ENCODE measurements around the gene FERMT1.
A peak's percentile ranks its signal among the peaks of the same experiment; 100 is the strongest.
"Not testable (repeated sequence)": the region's sequence is repeated elsewhere in the genome, so short reads cannot be mapped to it uniquely, and the experiment has no call there.

Gene FERMT1

DNA sequence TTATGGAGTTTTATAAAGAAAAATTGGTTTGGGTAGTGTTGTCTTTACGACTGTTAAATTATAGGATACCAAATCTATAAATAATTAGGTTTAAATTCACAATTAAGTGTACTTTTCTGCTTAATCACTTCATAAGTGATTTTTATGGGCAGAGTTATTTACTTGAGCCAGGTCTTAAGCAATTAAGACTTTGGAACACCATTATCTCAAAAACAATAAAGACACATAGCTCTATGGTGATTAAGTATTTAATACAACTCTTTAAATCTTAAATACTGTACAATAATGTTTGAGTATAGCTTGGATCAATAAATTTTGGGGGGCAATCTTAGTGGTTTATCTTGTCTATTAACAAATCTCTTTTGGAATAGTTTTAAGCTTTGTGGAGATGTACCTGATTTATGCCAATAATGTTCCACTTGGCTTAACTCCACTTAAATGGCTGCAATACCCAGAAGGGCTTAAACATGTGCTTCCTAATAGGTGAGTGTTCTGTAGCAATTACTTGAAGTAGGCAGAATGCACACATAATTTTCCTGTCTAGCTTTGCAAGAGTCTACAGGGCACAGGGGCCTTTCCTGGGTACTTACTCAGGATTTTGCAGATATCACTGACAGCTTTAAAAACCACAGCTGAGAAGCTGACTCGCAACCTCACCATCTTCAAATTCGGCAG, 7.5 kb downstream of the FERMT1 start:
- DNase-seq: no peak

DNA sequence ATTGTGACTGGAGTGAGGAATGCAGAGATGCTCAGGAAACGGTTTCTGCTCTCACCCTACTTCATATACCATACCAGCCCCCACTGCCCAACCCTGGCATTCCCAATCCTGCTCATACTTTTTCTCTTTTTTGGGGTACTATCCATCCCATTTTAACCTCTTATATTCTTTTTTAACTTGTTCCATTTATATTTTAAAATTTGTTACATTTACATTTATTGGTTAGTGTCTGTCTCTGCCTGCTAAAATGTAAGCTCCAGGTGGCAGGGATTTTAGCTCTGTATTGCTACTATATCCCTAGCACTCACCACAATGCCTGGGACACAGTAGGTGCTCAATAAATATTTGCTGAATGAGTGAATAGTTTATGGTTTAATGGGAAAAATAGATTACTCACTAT, 8.1 kb downstream of the FERMT1 start:
- no peak for DNase-seq

DNA sequence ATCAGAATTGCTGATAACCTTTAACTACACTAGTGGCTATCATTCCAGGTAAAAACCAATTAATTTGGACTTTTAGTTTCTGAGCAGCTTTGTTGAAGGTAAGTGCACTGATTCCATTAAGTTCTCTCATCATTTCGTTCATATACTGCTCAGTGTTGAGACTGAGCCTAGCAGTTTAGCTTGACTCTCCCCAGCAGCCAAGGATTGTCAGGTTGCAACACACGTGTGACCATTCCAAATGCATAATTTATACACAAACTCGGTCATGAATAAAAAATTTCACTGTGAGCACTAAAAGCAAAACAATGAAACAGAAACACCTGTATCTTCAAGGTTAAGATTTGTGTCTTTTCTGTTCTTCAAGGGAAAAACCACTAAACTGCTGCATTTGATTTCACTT, 8.9 kb downstream of the FERMT1 start:
- no peak for DNase-seq

DNA sequence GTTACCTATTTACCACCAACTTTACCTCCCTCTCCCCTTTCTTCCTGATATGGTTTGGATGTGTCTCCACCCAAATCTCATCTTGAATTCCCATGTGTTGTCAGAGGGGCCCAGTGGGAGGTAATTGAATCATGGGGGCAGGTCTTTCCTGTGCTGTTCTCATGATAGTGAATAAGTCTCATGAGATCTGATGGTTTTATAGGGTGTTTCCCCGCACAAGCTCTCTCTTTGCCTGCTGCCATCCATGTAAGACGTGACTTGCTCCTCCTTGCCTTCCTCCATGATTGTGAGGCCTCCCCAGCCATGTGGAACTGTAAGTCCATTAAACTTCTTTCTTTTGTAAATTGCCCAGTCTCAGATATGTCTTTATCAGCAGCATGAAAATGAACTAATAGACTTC, 9.9 kb downstream of the FERMT1 start:
- DNase-seq: not testable (repeated sequence)

DNA sequence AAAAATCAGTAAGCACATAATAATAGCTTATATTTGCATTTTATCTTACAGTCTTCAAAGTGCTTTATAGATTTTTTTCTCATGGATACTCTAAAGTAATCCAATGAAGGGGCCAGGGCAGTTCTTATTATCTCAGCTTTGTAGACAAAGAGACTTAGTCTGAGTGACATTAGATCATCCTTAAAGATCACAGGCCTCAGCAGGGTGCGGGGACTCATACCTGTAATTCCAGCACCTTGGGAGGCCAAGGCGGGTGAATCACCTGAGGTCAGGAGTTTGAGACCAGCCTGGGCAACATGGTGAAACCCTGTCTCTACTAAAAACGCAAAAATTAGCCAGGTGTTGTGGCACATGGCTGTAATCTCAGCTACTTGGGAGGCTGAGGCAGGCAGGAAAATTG, 14.5 kb downstream of the FERMT1 start:
- no peak for DNase-seq

DNA sequence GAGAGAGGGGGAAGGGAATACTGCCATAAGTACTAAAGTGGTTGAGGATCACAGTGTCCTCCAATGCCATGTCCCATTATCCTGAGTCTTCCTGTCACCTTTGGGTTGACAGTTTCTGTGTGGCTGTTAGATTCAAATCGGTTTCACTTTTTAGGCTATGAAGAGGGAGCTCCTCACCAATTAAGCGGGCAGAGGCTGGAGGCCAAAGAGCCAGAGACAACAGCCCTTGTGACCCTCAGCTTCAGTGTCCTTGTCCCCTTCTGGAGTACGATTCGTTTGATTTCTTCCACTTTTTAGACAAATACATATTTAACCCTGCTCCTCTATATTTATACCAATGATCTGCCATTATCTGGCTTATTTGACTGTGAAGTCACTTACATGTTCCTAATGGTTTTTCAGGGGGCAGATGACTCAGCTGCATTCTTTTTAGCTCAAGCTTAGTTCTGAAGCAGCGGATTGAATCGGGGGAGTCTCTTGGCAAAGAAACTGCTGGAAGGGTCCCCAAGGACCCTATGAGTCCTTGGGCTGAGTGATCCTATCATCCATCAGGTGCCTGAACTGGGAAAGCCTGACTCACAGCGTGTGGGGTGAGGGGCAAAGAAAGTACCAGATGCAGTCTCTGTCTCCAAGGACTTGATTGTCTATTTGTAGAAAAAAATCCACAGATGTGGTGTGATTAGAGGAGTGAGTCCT, 18.2 kb downstream of the FERMT1 start:
- peak in 1 of 51 donors; percentile 8 for DNase-seq

DNA sequence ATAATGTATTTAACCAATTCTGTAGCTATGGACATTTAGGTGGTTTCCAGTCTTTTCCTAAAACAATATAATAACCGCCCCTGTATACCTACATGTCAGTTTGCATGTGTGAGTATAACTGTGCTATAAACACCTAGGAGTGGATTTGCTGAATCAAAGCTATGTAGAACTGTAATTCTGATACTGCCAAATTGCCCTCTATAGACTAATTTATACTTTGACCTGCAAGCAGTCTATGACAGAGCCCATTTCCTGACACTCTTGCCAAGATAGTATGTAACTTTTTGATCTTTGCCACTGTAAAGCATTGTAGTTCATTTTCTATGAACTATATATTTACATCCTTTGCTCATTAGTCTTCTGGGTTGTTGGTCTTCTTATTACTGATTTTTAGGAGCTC, 19.5 kb downstream of the FERMT1 start:
- DNase-seq: no peak

DNA sequence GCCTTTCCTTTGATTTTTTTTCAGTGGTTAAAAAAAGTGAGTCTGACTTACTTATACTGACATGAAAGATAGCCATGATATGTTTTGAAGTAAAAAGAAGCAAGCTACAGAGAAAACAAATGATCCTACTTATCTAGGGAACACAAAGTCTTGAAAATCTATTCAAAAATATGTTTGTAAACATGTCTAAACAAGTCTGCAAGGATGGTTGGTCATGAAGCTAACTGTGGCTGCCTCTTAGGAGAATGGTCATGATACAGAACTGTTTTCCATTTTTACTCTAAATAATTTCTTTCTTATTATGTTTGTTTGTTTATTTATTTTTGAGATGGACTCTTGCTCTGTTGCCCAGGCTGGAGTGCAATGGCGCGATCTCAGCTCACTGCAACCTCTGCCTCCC, 21.5 kb downstream of the FERMT1 start:
- DNase-seq: no peak

DNA sequence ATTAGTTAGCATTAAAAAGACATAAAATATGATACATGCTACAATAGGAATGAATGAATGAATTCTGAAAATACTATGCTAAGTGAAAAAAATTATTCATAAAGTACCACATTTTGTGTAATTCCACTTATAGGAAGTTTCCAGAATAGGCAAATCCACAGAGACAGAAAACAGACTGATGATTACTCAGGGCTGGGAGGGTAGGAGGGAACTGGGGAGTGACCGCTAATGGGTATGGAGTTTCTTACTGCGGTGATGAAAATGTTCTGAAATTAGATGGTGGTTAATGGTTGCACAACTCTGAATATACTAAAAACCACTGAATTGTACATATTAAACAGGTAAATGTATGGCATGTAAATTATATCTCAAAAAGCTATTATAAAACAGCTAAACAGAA, 22.6 kb downstream of the FERMT1 start:
- no peak for DNase-seq

DNA sequence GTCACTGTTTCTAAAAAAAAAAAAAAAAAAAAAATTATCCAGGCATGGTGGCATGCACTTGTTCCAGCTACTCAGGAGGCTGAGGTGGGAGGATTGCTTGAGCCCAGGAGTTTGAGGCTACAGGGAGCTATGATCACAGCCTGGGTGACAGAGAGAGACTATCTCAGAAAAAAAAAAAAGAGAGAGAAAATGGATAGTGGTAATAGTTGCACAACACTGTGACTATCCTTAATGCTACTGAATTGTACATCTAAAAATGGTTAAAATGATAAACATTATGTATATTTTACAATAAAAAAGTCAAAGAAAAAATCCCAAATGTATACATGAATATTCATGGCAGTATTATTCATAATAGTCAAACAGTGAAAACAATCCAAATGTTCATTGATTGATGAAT, 23.0 kb downstream of the FERMT1 start:
- no peak for DNase-seq

DNA sequence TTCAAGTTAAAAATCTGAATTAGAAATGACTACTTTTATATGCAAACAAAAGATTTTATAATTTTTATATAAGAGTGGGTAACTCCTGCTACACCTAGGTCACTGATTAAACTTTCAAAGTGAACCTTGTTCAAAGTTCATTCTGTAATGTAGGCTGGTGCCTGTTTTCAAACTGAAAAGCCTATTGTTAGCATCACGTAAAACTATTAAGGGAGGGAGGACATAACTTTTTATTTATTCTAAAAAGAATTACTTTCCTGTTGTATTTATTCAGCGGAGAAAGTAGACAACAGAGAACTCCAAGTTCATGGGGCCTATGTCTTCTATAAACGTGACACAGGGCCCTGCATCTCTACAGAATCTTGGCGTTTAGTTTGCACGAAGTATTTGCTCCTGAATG, 27.4 kb downstream of the FERMT1 start:
- DNase-seq: no peak

DNA sequence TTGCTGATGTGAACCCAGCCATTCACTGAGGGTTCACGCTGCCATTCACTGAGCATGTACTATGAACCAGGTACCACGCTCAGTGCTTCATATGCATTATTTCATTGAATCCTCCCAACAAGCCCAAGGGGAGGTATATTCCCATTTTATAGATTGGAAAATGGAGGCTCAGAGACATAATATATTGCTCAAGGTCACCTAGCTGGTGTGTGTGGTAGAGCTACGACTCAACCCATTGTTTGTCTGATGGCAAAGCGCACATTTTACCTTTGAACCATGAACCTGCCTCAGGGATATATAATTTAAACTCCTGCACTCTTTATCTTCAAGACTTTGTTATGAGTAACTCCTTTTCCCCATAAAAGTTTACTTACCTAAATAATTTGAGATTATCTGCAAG, 28.3 kb downstream of the FERMT1 start:
- DNase-seq: no peak

DNA sequence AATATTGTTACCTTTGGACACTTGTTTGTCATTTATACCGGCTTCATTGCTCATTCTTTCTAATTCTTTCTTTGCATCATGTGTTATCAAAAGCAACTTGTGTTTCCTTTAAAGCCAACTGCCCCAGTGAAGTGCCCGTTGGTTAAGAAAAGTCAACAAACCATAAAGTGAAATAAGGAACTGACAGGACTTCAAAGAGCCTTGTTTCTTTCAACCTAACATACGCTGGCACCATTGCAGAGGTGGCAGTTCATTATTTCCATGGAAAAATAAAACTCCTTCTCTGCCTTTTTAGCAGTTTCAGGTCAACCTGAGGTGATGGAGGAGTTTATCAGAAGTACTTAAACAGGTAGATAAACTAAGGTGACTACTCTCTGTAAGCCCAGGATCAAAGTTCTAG, 28.8 kb downstream of the FERMT1 start:
- DNase-seq: no peak

DNA sequence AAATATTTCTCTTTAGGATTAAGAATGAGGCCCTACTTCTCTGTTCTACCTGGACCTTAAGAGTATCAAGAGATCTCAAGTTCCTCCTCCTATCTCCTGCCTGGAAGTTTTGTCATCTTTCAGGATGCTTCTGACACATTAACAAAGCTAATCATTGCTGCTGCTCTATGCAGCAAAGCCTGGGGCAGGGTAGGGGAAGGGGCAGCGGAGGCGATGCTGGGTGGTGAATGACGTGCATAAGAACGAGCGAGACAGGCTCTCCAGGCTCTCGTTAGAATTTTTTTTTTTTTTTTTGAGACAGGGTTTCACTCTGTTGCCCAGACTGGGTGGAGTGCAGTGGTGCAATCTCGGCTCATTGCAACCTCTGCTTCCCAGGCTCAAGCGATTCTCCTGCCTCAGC, 31.2 kb downstream of the FERMT1 start:
- no peak for DNase-seq

DNA sequence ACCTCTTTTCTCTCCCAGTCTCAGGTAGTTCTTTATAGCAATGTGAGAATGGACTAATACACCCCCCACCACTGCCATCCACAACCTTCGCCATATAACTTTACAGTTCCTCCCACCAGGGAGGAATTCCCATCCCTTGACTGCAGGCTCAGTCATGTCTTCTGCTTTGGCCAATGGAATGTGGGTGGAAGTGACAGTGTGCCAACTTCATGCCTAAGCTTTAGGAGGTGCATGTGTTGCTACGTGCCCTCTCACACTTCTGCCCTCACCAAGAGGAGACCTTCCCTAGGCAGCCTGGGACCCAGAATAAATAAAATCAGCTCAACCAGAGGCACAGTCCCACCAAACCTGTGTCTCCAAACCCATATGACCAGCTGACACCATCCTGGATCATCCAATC, 36.0 kb downstream of the FERMT1 start:
- no peak for DNase-seq

DNA sequence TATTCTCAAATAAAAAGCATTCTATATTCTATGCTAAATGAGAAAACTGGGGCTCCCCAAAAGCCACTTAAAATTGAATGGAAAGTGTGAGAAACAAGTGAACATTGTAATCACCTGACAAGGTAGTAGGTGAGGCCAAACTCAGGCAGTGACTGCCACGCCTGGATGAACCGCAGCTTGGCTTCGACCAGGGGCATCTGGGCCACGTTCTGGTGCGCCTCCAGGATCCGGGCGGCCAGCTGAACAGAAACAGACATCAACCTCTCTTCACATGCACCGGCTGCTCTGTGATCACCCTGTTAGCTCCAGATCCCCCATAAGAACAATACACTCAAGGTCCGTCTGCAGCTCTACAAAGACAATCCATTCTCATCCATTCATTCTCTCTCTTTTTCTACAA, 38.9 kb downstream of the FERMT1 start:
- no peak for DNase-seq

DNA sequence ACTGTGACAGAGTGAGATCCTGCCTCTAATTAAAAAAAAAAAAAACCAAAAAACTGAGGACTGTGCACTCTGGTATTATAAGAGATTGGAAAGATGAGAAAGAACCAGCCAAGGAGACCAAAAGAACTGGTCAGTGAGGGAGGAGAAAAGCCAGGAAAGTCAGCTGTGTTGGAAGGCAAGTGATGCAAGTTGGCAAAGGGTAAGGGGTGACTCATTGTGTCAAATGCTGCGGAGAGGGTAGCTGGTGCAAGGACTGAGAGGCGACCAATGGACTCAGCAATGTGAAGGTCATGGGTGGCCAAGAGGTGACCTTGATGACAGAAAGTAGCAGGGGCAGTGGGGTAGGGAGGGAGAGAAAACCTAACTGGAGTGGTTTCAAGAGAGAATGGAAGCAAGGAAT, 41.6 kb downstream of the FERMT1 start:
- peak in 2 of 51 donors; percentile 1 to 2 for DNase-seq

DNA sequence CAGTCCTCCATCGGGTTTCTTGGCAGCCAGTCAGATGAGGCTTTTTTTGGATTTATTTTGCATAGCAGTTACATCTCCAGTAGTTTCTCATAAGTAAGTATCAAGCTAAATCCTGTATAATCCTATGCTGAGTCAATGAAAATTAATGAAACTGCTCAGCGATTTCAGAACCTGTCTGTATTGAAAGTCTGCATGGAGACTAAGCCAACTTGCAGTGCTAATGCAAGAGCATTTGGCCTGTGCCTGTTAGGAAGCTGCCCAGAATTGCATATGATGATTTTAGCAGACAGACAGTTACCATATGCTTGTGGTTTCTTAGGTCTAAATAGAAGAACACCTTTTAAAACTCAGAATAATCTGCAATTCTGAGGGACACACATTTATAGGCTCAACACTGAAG, 43.8 kb downstream of the FERMT1 start:
- DNase-seq: no peak

DNA sequence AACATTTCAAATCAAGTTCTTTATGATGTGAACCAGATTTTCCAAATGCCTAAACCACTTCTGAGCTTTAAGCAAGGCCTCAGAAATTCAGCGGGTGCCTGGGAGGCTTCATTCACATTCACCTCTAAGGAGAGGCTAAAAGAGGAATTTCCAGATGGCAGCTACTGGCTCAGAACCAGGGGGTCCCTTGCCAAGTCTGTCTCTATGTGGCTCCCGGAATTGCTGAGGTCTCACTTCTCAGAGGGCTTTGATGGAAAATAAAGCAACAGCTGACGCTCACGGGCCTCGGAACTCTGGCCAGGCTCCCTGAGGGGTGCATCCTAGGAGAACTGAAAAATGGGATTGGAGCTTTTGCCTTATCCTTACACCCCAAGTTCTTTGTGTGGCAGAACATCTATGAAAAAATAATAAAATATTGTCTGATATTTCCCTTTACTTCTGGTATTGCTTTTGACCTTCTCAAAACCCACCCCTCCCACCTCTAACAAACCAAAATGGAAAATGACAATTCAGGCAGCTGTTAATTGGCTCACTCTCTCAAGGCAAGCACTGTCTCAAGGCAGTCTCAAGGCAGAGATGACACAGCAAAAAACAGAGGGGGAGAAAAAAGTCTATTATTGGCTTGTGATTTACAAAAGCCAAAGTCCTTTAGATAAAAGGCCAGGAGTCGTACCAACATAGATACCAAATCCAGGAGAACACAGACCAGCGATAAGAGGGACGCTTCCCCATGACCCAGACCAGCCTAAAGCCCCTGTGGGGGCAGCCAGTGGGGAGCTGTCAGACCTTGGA, 47.2 kb downstream of the FERMT1 start:
- DNase-seq: peak in 29 of 51 donors; percentile 2 to 56 (median 17)

DNA sequence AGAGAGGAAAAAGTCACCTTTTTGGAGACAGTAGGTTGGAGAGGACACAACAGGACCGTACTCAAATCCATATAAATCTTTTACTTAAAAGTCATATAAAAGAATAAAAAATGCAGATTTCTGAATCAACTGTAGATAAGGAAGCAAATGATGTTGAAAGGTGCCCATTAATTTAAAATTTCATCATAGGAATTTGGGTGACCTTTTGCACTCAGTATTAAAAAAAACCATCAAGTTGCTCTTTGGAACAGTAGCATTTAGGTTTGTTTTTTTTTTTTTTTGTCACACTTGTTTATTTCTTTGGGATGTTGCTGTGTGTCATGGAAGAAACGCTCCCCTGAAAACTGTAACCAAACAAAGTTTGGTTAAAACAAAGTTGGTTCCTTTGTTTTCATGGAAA, 48.0 kb downstream of the FERMT1 start:
- DNase-seq: no peak

DNA sequence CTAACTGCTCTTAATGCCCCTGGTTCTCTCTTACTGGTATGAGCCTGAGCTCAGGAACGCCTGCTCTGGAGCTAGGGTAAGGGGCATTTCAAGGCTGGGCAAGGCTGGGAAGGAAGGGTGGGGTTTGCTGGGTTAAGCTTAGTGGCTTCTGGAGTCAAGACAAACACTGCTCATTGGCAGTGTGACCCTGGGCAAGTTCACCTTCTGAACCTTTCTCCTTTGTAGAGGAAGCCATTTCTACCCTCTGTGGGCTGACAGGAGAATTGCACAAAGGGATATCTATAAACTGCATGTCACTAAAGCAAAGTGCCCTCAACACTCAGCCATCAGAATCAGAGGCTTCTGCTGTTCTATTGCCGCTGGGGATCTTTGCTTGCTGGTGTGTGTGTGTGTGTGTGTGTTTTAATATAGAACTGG, 48.7 kb downstream of the FERMT1 start:
- no peak for DNase-seq

DNA sequence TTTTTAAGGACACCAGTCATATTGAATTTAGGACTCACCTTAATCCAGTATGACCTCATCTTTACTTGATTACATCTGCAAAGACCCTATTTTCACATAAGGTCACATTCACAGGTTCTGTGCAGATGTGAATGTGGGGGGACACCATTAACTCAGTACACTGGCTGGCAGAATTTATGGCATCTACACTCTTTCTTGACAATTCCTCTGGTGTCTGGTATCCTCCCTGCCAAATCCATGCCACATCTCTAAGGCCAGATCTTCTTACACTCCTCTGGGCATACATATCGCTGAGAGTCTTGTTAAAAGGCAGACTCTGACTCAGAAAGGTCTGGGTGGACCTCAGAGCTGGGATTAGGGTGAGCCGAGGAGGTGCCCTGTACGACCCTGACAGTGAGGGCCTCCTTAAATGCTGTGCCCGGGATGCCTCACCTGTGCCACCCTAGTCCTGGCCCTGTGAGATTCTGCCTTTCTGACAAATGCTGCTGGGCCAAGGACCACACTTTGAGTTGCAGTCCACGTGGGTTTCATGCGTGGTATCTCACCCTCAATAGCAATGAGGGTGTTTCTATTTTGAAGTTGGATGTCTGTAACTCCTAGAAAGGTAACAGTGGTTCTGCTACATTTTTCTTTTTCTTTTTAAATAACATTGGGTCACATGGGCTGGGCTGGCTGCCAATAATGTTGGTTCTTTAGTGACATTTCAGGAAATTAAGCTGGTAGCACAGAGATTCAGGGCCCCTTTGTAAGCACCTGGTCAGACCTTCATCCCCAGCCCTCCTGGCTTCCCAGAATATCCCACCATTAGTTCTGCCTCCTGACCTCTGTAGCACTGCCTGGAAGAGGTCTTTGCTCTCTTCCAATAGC, 51.8 kb downstream of the FERMT1 start:
- no peak for DNase-seq

Measured in hypothalamus (tissue), 51 donors.